IMR-90 (cell line): ENCODE data around the gene MIEF2. TPM values are rescaled to one million over a fixed set of nuclear protein-coding genes. Genes with fewer than 3 reads are reported as not detected.

Experiments
- ATAC-seq: fragments of 200-7000 bp; cut with Tn5 transposase; 2 replicates; pipeline ENCODE4 v1.9.1; 2020; ENCODE audit warnings: low read depth, mild to moderate bottlenecking, moderate library complexity
- BruUV-seq: library from RNA; stranded (reverse); fragments of 400-500 nt; replicated peaks from 2 replicates; lab custom pipeline; 2021; lab: Mats Ljungman, UMichigan
- CTCF ChIA-PET: fragments of 300-600 bp; formaldehyde crosslinking; extraction: SDS; loops from one replicate; lab custom pipeline; 2021; ENCODE audit warnings: antibody characterized with exemption; lab: Yijun Ruan, JAX
- POLR2A ChIA-PET: fragments of 300-600 bp; sonication (Branson Sonifier 250); formaldehyde crosslinking; loops from one replicate; lab custom pipeline; 2022; ENCODE audit warnings: antibody characterized with exemption; ENCODE audit not compliant: unreplicated experiment; lab: Charles Lee
- DNase-seq: peaks from one replicate; pipeline ENCODE4 v3.0.0; 2013
- H2AFZ ChIP-seq: replicated peaks from 2 replicates; pipeline ENCODE3; 2013; ENCODE audit warnings: low read length, mild to moderate bottlenecking; ENCODE audit not compliant: poor library complexity
- H2AK5ac ChIP-seq: 2 replicates; pipeline ENCODE4 v1.6.1; 2013; ENCODE audit warnings: low read depth, low read length, inconsistent platforms
- H2AK9ac ChIP-seq: replicated peaks from 2 replicates; pipeline ENCODE3; 2013; ENCODE audit warnings: mild to moderate bottlenecking, low read depth, low read length, moderate library complexity; ENCODE audit not compliant: poor library complexity
- H2BK120ac ChIP-seq: 2 replicates; pipeline ENCODE4 v1.6.1; 2013; ENCODE audit warnings: low read depth, low read length, inconsistent platforms
- H2BK15ac ChIP-seq: 3 replicates; pipeline ENCODE4 v1.6.1; 2013; ENCODE audit warnings: low read depth, low read length, inconsistent platforms
- H2BK20ac ChIP-seq: 2 replicates; pipeline ENCODE4 v1.6.1; 2013; ENCODE audit warnings: low read depth, mild to moderate bottlenecking, inconsistent platforms, low read length, moderate library complexity
- H2BK5ac ChIP-seq: 2 replicates; pipeline ENCODE4 v1.6.1; 2013; ENCODE audit warnings: mild to moderate bottlenecking, low read depth, low read length, inconsistent platforms; ENCODE audit not compliant: poor library complexity, severe bottlenecking
- H3K14ac ChIP-seq: replicated peaks from 2 replicates; pipeline ENCODE4 v1.6.1; 2013; ENCODE audit warnings: low read depth, low read length, inconsistent platforms
- H3K18ac ChIP-seq: 2 replicates; pipeline ENCODE4 v1.6.1; 2013; ENCODE audit warnings: low read depth, low read length, control low read depth
- H3K23ac ChIP-seq: 2 replicates; pipeline ENCODE4 v1.6.1; 2013; ENCODE audit warnings: low read depth, low read length, inconsistent platforms
- H3K27ac ChIP-seq: 2 replicates; pipeline ENCODE4 v1.5.1; 2013; ENCODE audit warnings: mild to moderate bottlenecking, control low read depth, low read length; ENCODE audit not compliant: insufficient read depth
- H3K27me3 ChIP-seq: 2 replicates; pipeline ENCODE4 v1.6.1; 2013; ENCODE audit warnings: low read length; ENCODE audit not compliant: control insufficient read depth, insufficient read depth
- H3K36me3 ChIP-seq: 2 replicates; pipeline ENCODE4 v1.6.1; 2013; ENCODE audit warnings: low read length, mixed read lengths; ENCODE audit not compliant: control insufficient read depth, insufficient read depth
- H3K4ac ChIP-seq: 2 replicates; pipeline ENCODE4 v1.6.1; 2013; ENCODE audit warnings: low read depth, low read length, inconsistent platforms
- H3K4me1 ChIP-seq: 2 replicates; pipeline ENCODE4 v1.6.1; 2013; ENCODE audit warnings: low read length, mixed read lengths; ENCODE audit not compliant: control insufficient read depth, insufficient read depth
- H3K4me2 ChIP-seq: 2 replicates; pipeline ENCODE4 v1.6.1; 2013; ENCODE audit warnings: low read depth, mild to moderate bottlenecking, control low read depth, low read length, moderate library complexity
- H3K4me3 ChIP-seq: 2 replicates; pipeline ENCODE4 v1.5.1; 2013; ENCODE audit warnings: low read depth, mild to moderate bottlenecking, control low read depth, low read length, moderate library complexity; ENCODE audit not compliant: insufficient read depth
- H3K56ac ChIP-seq: 2 replicates; pipeline ENCODE4 v1.6.1; 2013; ENCODE audit warnings: low read length, inconsistent platforms; ENCODE audit not compliant: insufficient read depth; ENCODE audit errors: extremely low read depth
- H3K79me1 ChIP-seq, 2 experiments: 2 replicates each; pipeline ENCODE4 v1.6.1; 2013; ENCODE audit warnings: low read length in 2 of 2, inconsistent platforms in 1 of 2, low read depth in 1 of 2
- H3K9ac ChIP-seq: 2 replicates; pipeline ENCODE4 v1.6.1; 2013; ENCODE audit warnings: low read depth, low read length, control low read depth
- H3K9me1 ChIP-seq: 2 replicates; pipeline ENCODE4 v1.6.1; 2013; ENCODE audit warnings: low read length, inconsistent platforms; ENCODE audit not compliant: insufficient read depth
- H3K9me3 ChIP-seq: 2 replicates; pipeline ENCODE4 v1.6.1; 2013; ENCODE audit warnings: low read length; ENCODE audit not compliant: control insufficient read depth, insufficient read depth
- H4K20me1 ChIP-seq: 2 replicates; pipeline ENCODE4 v1.6.1; 2013; ENCODE audit warnings: low read length, inconsistent platforms; ENCODE audit not compliant: insufficient read depth
- H4K5ac ChIP-seq: 2 replicates; pipeline ENCODE4 v1.6.1; 2013; ENCODE audit warnings: mild to moderate bottlenecking, low read depth, low read length, control low read depth
- H4K8ac ChIP-seq, 2 experiments: 2 replicates each; pipeline ENCODE4 v1.6.1; 2013; ENCODE audit warnings: low read depth in 2 of 2, low read length in 2 of 2, control low read depth in 1 of 2, inconsistent platforms in 1 of 2
- H4K91ac ChIP-seq: 2 replicates; pipeline ENCODE4 v1.6.1; 2013; ENCODE audit warnings: low read depth, low read length, inconsistent platforms; ENCODE audit not compliant: insufficient read depth
- BHLHE40 ChIP-seq: fragments of 150-350 bp; IDR thresholded peaks from 2 replicates; pipeline ENCODE4 v1.6.1; 2016; ENCODE audit warnings: mild to moderate bottlenecking, low read depth, low read length
- CEBPB ChIP-seq: IDR thresholded peaks from 2 replicates; pipeline ENCODE4 v1.6.1; 2012; ENCODE audit warnings: low read depth, low read length, improper control_type of control experiment
- CHD1 ChIP-seq: IDR thresholded peaks from 2 replicates; pipeline ENCODE4 v1.6.1; 2012; ENCODE audit warnings: low read depth, low read length, improper control_type of control experiment
- CTCF ChIP-seq: conservative IDR thresholded peaks from 2 replicates; pipeline ENCODE4 v1.5.1; 2012; ENCODE audit warnings: mild to moderate bottlenecking, low read depth, low read length, improper control_type of control experiment
- ELK1 ChIP-seq: fragments of 150-350 bp; IDR thresholded peaks from 2 replicates; pipeline ENCODE4 v1.6.1; 2016; ENCODE audit warnings: low read depth, mild to moderate bottlenecking, low read length, moderate library complexity, borderline replicate concordance
- FOS ChIP-seq: fragments of 150-350 bp; IDR thresholded peaks from 2 replicates; pipeline ENCODE4 v1.6.1; 2016; ENCODE audit warnings: low read depth, low read length
- MAFK ChIP-seq: IDR thresholded peaks from 2 replicates; pipeline ENCODE4 v1.6.1; 2012; ENCODE audit warnings: low read depth, low read length, improper control_type of control experiment
- MAZ ChIP-seq: IDR thresholded peaks from 2 replicates; pipeline ENCODE4 v1.6.1; 2012; ENCODE audit warnings: low read depth, mild to moderate bottlenecking, low read length, improper control_type of control experiment, moderate library complexity, borderline replicate concordance
- MXI1 ChIP-seq: IDR thresholded peaks from 2 replicates; pipeline ENCODE4 v1.6.1; 2012; ENCODE audit warnings: low read depth, mild to moderate bottlenecking, low read length, moderate library complexity, borderline replicate concordance
- NFE2L2 ChIP-seq: fragments of 150-350 bp; IDR thresholded peaks from 2 replicates; pipeline ENCODE4 v1.6.1; 2016; ENCODE audit warnings: low read depth, mild to moderate bottlenecking, low read length
- POLR2A ChIP-seq: IDR thresholded peaks from 2 replicates; pipeline ENCODE4 v1.6.1; 2012; ENCODE audit warnings: mild to moderate bottlenecking, low read depth, low read length
- RAD21 ChIP-seq: IDR thresholded peaks from 2 replicates; pipeline ENCODE4 v1.6.1; 2012; ENCODE audit warnings: low read length, improper control_type of control experiment
- RCOR1 ChIP-seq: IDR thresholded peaks from 2 replicates; pipeline ENCODE4 v1.6.1; 2012; ENCODE audit warnings: mild to moderate bottlenecking, low read length, improper control_type of control experiment; ENCODE audit not compliant: insufficient replicate concordance
- RFX5 ChIP-seq: IDR thresholded peaks from 2 replicates; pipeline ENCODE4 v1.8.0; 2012; ENCODE audit warnings: low read depth, mild to moderate bottlenecking, low read length, moderate library complexity
- SMC3 ChIP-seq: fragments of 150-350 bp; IDR thresholded peaks from 2 replicates; pipeline ENCODE4 v1.6.1; 2016; ENCODE audit warnings: low read depth, mild to moderate bottlenecking, antibody characterized with exemption, low read length, moderate library complexity
- USF2 ChIP-seq: fragments of 150-350 bp; IDR thresholded peaks from 2 replicates; pipeline ENCODE4 v1.6.1; 2017; ENCODE audit warnings: mild to moderate bottlenecking, antibody characterized with exemption, low read length, low read depth
- WGBS, 2 experiments: methylation state at CpG; one replicate each; pipeline versions ENCODE4 v1.1.5 to v1.1.7; 2013; ENCODE audit warnings: missing lambda C conversion rate in 2 of 2; ENCODE audit not compliant: insufficient read length in 1 of 2; ENCODE audit errors: extremely low coverage in 2 of 2; 5-methylcytosine and 5-hydroxymethylcytosine counted together
- dilution Hi-C: fragments of 300-500 bp; cut with HindIII; formaldehyde crosslinking; loops from one replicate; pipeline ENCODE4 v1.14.3; 2018; ENCODE audit warnings: low sequenced_read_pairs; ENCODE audit not compliant: unreplicated experiment
- in situ Hi-C: fragments of 300-500 bp; cut with MboI; formaldehyde crosslinking; loops from 3 replicates; pipeline ENCODE4 v1.14.3; 2019; ENCODE audit warnings: low sequenced_read_pairs, inconsistent platforms, mixed read lengths
- intact Hi-C: fragments of 100-400 bp; cut with micrococcal nuclease; formaldehyde crosslinking; loops from 2 replicates; pipeline ENCODE4 v1.10.0; 2022
- polyA plus RNA-seq, 3 experiments: library from polyadenylated mRNA; depleted of rRNA; stranded (reverse); fragments of >200 nt; gene quantifications; 2 replicates each; pipeline ENCODE4 v1.2.3, GENCODE V29; 2012; ENCODE audit warnings: low replicate concordance in 1 of 3
- total RNA-seq: library from RNA; depleted of rRNA; stranded (reverse); fragments of >200 nt; gene quantifications from 2 replicates; pipeline ENCODE4 v1.2.3, GENCODE V29; 2012

Gene MIEF2
- total and polyA plus RNA-seq, 2 of the 4 experiments (the other 2 are of a cell fraction), result 9.1 to 26.6 TPM

- peaks cover 25% of the 10 kb centered on the region for H4K20me1 ChIP-seq
- H2AK5ac ChIP-seq, result no peak overlapping the region
- no peaks in the 10 kb centered on the region for H3K27me3 ChIP-seq
- H3K9me1 ChIP-seq, result peaks cover 5% of the 10 kb centered on the region; the same call in 1 of the 2 replicates
- H4K91ac ChIP-seq, result no peak overlapping the region
- TF ChIP-seq MAZ, result no peak
- no peak for TF ChIP-seq BHLHE40
- no peak for TF ChIP-seq POLR2A
- no peak for TF ChIP-seq FOS
- TF ChIP-seq MAFK, result no peak
- no peak for TF ChIP-seq NFE2L2
- TF ChIP-seq SMC3, result no peak
- no peak for TF ChIP-seq RCOR1
- TF ChIP-seq CTCF, result no peak
- TF ChIP-seq RFX5, result no peak
- TF ChIP-seq ELK1, result no peak
- no peak for TF ChIP-seq CHD1
- no peak for TF ChIP-seq CEBPB
- no peak for TF ChIP-seq RAD21
- no peak for TF ChIP-seq USF2
- no peak for TF ChIP-seq MXI1
- peaks cover 63% of the 10 kb centered on the region for H3K36me3 ChIP-seq
- no peak overlapping the region for H3K27ac ChIP-seq
- H3K9ac ChIP-seq, result no peak overlapping the region
- intact Hi-C loops (no loop called here), dilution Hi-C loops (no loop called here), in situ Hi-C loops (no loop called here)
- no peak overlapping the region for H3K56ac ChIP-seq
- no peak overlapping the region for H3K23ac ChIP-seq
- no peak overlapping the region for H3K14ac ChIP-seq
- no peak overlapping the region for H4K5ac ChIP-seq
- WGBS, 2 experiments, result no CpG with 5 or more reads among the region's 8 CpGs
- no peak overlapping the region for H2BK120ac ChIP-seq
- no peaks in the 10 kb centered on the region for H3K9me3 ChIP-seq
- H3K4ac ChIP-seq, result no peak overlapping the region
- ChIA-PET CTCF (no interaction called here), POLR2A (no interaction called here)
- DNase-seq, result no peak
- H3K18ac ChIP-seq, result no peak overlapping the region
- no peak overlapping the region for H4K8ac ChIP-seq
- no peak overlapping the region for H2AFZ ChIP-seq
- no peak overlapping the region for H2BK5ac ChIP-seq
- H3K4me1 ChIP-seq, result peaks cover 10% of the 10 kb centered on the region
- no peak for ATAC-seq
- H3K4me3 ChIP-seq, result no peak overlapping the region
- no peak overlapping the region for H2AK9ac ChIP-seq
- no peak overlapping the region for H2BK15ac ChIP-seq
- BruUV-seq, result no TSS peak
- H3K4me2 ChIP-seq, result no peak overlapping the region
- no peak overlapping the region for H2BK20ac ChIP-seq
- peaks cover 15 to 68% of the 10 kb centered on the region in 2 experiments for H3K79me1 ChIP-seq
Measured at GRCh38 chr17:18254888-18255649, 5.4 kb upstream of the MIEF2 start.
